IPS-NIHi7 (cell line): Measurements from ENCODE around the gene NDUFS2.
A peak's percentile ranks its signal among the peaks of the same experiment; 100 is the strongest.
"Not testable (repeated sequence)": the region's sequence is repeated elsewhere in the genome, so short reads cannot be mapped to it uniquely, and the experiment has no call there.

Experiments used
- DNase-seq: peaks from one replicate; pipeline ENCODE4 v3.0.0; 2012; ENCODE audit warnings: mixed read lengths; ENCODE audit errors: extremely low spot score

The NDUFS2 gene

DNA sequence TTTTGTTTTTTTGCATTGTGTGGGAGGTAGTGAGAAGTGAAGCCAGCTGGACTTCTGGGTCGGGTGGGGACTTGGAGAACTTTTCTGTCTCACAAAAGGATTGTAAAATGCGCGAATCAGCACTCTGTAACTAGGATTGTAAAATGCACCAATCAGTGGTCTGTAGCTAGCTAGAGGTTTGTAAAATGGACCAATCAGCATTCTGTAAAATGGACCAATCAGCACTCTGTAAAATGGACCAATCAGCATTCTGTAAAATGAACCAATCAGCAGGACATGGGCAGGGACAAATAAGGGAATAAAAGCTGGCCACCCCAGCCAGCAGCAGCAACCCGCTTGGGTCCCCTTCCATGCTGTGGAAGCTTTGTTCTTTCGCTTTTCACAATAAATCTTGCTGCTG lies 47.9 kb downstream of the NDUFS2 start:
- not testable (repeated sequence) for DNase-seq

GRCh38 chr1:161250829-161251228 lies 48.7 kb downstream of the NDUFS2 start:
- DNase-seq: no peak

DNA sequence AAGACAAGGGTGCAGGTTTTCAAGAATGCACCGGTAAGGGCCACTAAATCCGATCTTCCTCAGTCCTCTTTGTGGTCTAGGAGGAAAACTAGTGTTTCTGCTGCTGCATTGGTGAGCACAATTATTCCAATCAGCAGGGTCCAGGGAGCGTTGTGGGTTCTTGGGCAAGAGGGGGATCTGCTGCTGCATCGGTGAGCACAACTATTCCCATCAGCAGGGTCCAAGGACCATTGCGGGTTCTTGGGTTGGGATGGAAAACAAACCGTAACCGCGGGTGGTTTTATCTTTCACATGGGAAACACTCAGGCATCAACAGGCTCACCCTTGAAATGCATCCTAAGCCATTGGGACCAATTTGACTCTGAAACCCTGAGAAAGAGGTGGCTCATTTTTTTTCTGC lies 49.4 kb downstream of the NDUFS2 start:
- no peak for DNase-seq

GRCh38 chr1:161255302-161255701 lies 53.1 kb downstream of the NDUFS2 start:
- DNase-seq: not testable (repeated sequence)

DNA sequence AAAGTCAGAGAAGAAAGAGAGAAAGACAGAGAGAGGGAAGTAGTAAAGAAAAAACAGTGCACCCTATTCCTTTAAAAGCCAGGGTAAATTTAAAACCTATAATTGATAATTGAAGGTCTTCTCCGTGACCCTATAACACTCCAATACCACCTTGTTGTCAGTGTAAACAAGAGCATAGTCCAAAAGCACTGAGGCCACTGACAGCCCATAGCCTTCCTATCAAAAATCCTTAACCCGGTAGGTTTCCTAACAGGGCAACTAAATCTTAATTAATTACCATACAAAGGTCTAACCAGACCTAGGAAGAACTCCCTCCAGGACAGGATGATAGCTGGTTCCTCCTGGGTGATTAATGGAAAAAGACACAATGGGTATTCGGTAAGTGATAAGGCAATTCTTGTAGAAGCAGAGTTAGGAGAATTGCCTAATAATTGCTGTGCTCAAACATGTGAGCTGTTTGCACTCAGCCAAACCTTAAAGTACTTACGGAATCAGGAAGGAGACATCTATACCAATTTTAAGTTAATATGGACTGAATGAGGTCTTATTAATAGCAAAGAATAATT lies 53.9 kb downstream of the NDUFS2 start:
- not testable (repeated sequence) for DNase-seq

DNA sequence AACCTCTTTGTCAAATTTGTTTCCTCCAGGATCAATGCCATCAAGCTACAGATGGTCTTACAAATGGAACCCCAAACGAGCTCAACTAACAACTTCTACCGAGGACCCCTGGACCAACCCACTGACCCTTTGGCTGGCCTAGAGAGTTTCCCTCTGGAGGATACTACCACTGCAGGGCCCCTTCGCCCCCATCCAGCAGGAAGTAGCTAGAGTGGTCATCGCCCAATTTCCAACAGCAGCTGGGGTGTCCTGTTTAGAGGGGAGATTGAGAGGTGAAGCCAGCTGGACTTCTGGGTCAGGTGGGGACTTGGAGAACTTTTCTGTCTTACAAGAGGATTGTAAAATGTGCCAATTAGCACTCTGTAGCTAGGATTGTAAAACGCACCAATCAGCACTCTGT lies 54.9 kb downstream of the NDUFS2 start:
- DNase-seq: not testable (repeated sequence)

DNA sequence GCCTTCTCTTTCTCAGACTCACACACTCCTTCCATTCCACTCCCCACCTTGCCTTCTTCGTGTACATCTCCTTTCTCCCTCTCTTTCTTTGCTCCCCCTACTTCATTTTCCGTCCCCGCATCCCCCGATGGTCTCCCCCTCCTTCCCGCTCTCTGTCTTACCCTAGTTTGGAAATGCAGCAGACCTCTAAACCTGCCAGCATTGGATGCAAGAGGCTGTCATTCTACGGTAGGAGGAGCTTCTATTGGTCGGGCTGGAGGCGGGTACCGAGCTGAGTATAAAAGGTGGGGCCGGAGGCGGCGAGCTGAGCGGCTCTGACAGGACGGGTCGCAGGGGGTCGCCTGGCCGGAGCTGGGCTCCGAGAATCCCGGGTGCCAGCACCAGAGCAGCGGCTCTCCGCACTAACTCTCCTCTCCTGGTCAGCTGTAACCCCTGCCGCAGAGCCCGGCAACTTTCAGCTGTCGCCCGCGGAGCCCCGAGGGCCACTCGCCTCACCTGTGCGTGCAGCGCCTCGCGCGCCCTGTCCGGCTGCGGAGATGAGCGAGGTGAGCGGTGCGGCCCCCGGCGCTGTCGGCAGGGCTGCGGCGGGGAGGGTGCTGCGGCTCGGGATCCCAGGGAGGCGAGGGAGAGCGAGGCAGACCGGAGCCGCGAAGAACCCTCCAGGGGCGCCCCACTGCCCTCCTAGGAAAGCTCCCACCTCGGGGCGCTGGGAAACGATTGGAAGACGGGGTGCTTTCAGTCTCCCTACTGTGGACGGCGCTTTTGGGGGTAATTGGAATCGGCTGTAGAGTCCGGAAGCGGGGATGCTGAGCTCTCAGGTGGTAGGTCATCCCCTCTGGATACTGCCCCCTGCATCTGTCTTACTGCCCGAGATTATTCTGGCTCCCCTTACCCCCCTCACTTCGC lies 56.5 kb downstream of the NDUFS2 start, which contains the start of gene PCP4L1:
PCP4L1 (plus strand) TSS at position 307 of the 906 bp plus-strand sequence; CDS start at position 537, 230 bp downstream.
- peak; percentile 95 for DNase-seq

DNA sequence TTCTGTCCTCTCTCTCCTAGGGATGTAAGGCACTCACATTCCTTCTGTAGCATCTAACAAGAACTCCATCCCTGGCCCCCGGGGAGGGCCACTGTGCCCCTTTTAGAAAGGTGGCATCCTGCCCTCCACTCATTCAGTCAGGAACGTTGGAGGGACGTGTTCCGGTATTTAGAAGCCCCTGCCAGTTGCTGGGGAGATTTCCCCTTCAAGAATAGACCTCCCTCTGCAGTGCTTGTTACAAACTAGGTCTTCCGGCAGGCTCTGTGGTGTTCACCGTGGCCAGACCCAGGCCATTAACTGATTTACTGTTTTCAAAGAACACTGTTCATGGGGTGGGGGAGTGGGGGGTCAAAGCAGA lies 57.2 kb downstream of the NDUFS2 start:
- no peak for DNase-seq

GRCh38 chr1:161259765-161260164 lies 57.6 kb downstream of the NDUFS2 start:
- no peak for DNase-seq

DNA sequence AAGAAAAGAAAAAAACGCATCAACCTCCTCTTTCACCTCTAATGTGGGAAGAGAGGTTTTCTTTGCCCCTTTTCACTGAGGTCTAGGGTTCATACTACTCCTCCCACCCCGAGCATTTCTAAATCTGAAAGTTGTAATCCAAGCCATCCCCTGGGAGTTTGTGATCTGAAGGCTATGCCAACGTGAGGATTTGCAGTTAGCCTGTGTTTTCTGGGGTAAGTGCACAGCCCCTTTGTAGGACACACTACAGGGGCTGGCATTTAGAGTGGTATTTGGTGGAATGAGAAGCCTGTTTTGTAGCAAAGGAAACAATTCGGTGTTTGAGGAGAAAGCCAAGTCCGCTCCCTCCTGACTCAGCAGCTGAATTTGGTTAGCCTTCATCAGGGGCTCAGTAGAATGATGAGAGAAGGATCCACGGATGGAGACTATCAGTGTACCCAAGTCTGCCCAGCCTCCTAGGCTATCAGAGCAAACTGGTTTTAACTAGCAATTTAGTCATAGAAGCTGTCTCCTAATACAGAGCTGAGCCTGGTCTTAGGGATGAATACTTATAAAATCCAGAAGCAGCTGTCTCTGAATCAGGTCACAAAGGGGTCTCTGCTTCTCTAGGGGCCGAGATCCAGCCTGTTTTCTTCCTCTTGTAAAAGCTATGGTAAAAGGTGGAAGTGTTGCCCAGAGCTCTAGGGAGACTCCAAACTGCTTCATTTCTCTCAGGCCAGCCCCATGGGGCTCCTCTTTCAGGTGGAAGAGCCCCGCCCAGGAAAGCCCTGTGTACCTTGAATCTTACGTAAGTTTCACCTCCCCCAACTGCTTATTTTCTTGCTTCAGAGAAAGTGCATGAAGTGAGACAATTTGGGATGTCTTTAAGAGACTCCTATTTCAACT lies 58.5 kb downstream of the NDUFS2 start:
- no peak for DNase-seq

DNA sequence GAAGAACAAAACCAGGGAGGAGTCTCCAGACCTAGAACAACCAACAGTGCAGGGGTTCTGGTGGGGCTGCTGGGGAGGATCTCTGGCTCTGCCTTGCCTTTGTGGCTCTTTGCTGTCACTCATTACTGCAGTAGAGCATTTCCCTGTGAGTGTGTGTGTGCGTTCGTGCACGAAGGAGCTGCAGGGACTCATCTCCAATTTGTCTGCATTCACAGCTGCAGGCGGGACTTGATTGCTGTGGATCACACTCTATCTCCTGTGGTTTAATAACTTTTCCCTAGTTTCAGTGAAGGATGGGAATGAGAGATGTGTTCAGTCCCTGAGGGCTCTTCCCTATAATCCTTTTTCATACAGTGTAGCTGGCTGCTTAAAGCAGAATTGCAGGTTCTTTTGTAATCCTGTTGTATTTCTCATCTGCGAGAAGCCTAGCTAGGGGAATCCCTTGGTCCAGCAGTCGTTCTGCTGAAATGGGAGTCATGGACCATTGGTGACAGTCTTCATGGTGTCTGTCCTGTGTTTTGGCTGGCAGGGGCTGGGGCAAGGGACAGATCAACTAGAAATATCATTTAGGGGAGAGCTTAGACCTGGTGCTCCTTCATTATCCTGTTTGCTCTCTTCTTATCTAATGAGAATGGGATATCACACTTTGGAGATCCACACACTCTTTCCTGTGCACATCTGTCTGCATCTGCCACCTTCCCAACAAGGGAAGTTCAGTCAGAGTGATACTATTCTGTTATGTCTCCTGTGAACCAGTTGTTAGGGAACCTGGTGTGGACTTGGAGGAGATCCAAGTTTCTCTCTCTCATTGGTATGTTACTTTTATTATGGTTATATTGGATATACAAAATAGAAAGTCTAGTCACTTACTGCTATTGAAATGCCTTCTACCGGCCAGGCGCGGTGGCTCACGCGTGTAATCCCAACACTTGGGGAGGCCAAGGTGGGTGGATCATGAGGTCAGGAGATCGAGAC lies 59.4 kb downstream of the NDUFS2 start:
- DNase-seq: no peak
